ENCODE results near the gene TCF19. TPM values are rescaled to one million over a fixed set of nuclear protein-coding genes. Genes with fewer than 3 reads are reported as not detected.
A peak's percentile ranks its signal among the peaks of the same experiment; 100 is the strongest.

The TCF19 gene
- total and polyA plus RNA-seq, 8 donors: 5.0 to 16.1 (median 7.4) TPM

DNA sequence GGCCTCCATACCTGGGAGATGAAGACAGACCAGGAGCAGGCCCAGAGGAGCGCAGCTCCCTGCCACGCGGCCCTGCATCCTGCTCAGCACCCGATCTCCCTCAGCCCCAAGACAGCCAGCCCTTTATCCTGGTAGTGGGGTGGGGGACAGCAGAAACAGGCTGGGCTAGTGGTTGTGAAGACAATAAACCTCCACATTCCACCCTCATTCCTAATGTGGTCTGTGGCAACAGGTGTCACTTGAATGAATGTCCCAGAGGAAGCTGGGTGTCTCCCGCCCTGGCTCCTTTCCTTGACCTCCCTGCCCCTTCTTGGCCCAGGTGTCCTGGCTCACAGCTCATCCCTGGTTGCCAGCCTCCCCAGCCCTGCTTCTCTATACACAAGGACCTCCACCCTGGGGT is 45.9 kb upstream of the TCF19 start, which contains the start of gene C6orf15:
Gene C6orf15, minus strand, starts transcription at position 98 of the 400 bp plus-strand sequence. Its CDS starts 20 bp downstream, at position 78.
- TF ChIP-seq POLR2AphosphoS5 (IDR thresholded peaks at IDR 0.05) (no peak), POLR2A (IDR thresholded peaks at IDR 0.05) (no peak), EP300 (IDR thresholded peaks at IDR 0.05) (no peak)
- TF ChIP-seq, protein P1, sequence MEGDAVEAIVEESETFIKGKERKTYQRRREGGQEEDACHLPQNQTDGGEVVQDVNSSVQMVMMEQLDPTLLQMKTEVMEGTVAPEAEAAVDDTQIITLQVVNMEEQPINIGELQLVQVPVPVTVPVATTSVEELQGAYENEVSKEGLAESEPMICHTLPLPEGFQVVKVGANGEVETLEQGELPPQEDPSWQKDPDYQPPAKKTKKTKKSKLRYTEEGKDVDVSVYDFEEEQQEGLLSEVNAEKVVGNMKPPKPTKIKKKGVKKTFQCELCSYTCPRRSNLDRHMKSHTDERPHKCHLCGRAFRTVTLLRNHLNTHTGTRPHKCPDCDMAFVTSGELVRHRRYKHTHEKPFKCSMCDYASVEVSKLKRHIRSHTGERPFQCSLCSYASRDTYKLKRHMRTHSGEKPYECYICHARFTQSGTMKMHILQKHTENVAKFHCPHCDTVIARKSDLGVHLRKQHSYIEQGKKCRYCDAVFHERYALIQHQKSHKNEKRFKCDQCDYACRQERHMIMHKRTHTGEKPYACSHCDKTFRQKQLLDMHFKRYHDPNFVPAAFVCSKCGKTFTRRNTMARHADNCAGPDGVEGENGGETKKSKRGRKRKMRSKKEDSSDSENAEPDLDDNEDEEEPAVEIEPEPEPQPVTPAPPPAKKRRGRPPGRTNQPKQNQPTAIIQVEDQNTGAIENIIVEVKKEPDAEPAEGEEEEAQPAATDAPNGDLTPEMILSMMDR (IDR thresholded peaks at IDR 0.05): no peak
- no peaks in the 10 kb centered on the region for H3K36me3 ChIP-seq
- intact Hi-C loops (cut with DNase I; ENCODE audit: low total_unique reads): no loop called here
- H3K4me1 ChIP-seq: peaks cover 17 to 40% (median 26%) of the 10 kb centered on the region in 4 donors
- WGBS, 5 donors: 84 to 100% (median 94%) methylated on average over 5 of the region's 5 CpGs
- peaks cover 0 to 19% (median 0%) of the 10 kb centered on the region in 3 donors for H3K27me3 ChIP-seq
- H3K9me3 ChIP-seq: no peaks in the 10 kb centered on the region
- H3K4me3 ChIP-seq: no peak within 1 kb of the TSS
- no peak for DNase-seq
- no peak within 1 kb of the TSS for H3K27ac ChIP-seq

DNA sequence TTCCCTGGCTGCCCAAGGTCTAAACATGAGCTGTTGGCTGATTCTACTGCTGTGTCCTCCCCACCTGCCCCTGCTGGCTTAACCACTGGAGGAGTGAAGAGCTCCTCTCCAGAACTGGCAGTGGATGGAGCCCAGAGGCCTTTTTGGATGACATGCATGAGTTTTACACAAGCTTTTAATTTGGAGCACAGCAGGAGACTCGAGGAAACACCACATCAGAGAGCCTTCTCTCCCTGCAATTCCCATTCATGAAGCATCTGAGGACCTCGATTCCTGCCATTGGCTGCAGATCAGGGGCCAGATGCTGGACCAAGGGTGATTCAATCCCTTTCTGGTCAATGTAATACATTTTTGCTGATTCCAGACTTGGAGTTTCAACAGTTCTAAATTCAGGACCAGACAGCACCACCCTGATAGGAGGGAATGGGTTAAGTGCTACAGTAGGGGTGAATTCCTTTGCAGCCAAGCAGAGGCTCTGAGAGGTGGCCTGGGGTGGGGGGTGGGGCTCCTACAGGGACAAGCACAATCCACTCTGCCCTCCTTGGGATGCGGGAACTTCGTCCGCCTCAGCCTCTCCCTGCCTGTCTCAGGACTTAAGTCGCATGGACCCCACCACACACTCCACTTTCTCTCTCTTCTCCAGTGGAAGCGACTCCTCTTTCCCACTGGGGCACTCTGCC is 44.4 kb upstream of the TCF19 start:
- TF ChIP-seq EP300 (IDR thresholded peaks at IDR 0.05) (no peak), POLR2A (IDR thresholded peaks at IDR 0.05) (no peak), POLR2AphosphoS5 (IDR thresholded peaks at IDR 0.05) (no peak)
- TF ChIP-seq, protein P1 (IDR thresholded peaks at IDR 0.05): no peak
- intact Hi-C loops (cut with DNase I; ENCODE audit: low total_unique reads): no loop called here
- peaks cover 17 to 49% (median 26%) of the 10 kb centered on the region in 4 donors for H3K4me1 ChIP-seq
- H3K36me3 ChIP-seq: no peaks in the 10 kb centered on the region
- H3K4me3 ChIP-seq: no peak overlapping the region
- H3K27ac ChIP-seq: peak overlapping the region in 4 of 5 donors; percentile 72 to 84 (median 80)
- no peaks in the 10 kb centered on the region for H3K9me3 ChIP-seq
- 65 to 88% (median 73%) methylated on average over 6 to 7 of the region's 7 CpGs for WGBS, 5 donors
- H3K27me3 ChIP-seq: peaks cover 0 to 19% (median 0%) of the 10 kb centered on the region in 3 donors
- no peak for DNase-seq

DNA sequence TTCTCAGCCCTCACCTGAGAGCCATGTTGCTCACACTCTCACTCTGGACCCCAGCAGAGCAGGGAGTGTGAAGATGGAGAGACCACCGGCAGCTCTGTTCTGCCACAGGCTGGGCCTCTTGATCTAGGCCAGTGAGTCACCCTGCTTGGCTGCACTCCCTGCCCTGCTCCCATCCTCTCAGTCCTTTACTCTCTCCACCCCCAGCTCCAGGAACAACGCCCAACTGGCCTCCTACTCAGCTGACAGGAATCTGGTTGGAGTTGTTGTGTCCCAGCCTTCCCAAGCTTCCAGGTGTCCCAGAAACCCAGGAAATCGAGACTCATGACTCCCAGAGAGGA is 43.9 kb upstream of the TCF19 start, which contains the start of gene PSORS1C1:
Gene PSORS1C1, plus strand, starts transcription at position 260 of the 338 bp plus-strand sequence. CDS start 14,833 bp downstream, outside the sequence.
- Histone ChIP-seq H3K4me1 (peaks cover 17 to 49% (median 26%) of the 10 kb centered on the region in 4 donors), H3K36me3 (no peaks in the 10 kb centered on the region), H3K27me3 (peaks cover 0 to 18% (median 0%) of the 10 kb centered on the region in 3 donors), H3K4me3 (peak within 1 kb of the TSS in 3 of 4 donors; percentile 7 to 28 (median 19)), H3K9me3 (no peaks in the 10 kb centered on the region), H3K27ac (peak within 1 kb of the TSS; percentile 44 to 84 (median 77))
- 2 to 20% (median 16%) methylated on average over 3 of the region's 3 CpGs for WGBS, 5 donors
- peak in 2 of 3 donors; percentile 53 to 78 for TF ChIP-seq POLR2AphosphoS5 (IDR thresholded peaks at IDR 0.05)
- TF ChIP-seq, protein P1 (IDR thresholded peaks at IDR 0.05): no peak
- DNase-seq: peak; percentile 83 to 85
- intact Hi-C loops (cut with DNase I; ENCODE audit: low total_unique reads): no loop called here

DNA sequence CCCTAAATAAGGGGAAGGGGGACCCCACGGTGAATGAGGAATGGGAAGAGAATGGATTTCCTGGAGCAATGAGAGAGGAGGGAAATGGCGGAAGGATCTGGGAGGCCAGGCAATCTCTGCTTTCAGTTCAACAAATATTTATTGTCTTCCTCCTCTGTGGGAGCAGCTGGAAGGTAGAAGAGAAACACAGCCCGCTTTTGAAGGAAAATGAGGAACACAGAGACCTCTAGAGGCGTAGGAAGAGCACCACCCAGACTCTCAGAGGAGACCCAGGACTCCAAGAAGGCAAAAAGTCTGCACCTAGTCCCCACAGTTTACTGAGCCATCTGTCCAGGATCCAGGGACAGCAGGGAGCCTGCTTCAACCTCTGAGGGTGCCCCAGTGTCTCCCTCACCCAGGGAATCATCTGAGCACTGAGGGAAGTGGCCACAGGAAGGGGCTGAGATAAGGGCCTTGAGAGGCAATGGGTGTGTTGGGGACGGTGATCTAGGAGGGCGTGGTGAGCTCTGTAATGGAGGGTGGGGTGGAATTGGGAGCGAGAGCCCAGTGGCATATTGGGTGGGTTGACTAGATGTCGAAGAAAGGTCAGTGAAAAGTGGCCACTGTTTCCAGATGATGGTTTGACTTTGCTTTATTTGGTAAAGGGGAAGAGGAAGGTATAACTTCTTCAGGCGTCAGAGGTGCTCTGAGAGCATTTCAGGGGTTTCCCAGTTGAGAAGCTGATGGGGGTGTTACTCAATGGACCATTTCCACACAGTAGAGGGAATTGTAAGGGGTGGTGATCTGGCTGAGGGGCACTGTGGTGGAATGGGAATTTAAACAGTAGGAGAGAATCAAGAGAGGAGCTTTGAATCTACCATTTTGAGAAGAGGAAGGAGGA is 43.2 kb upstream of the TCF19 start:
- WGBS, 5 donors: 36 to 57% (median 45%) methylated on average over 9 of the region's 9 CpGs
- Histone ChIP-seq H3K4me3 (peak overlapping the region in 3 of 4 donors; percentile 7 to 28 (median 19)), H3K27me3 (peaks cover 0 to 11% (median 0%) of the 10 kb centered on the region in 3 donors), H3K9me3 (no peaks in the 10 kb centered on the region), H3K4me1 (peaks cover 17 to 49% (median 26%) of the 10 kb centered on the region in 4 donors), H3K36me3 (no peaks in the 10 kb centered on the region), H3K27ac (peak overlapping the region; percentile 44 to 84 (median 77))
- DNase-seq: peak in 1 of 2 donors; percentile 63
- intact Hi-C loops (cut with DNase I; ENCODE audit: low total_unique reads): no loop called here
- TF ChIP-seq POLR2AphosphoS5 (IDR thresholded peaks at IDR 0.05): no peak
- TF ChIP-seq, protein P1 (IDR thresholded peaks at IDR 0.05): no peak
- no peak for TF ChIP-seq EP300 (IDR thresholded peaks at IDR 0.05)
- no peak for TF ChIP-seq POLR2A (IDR thresholded peaks at IDR 0.05)

Measured in stomach (tissue), 9 donors.